Right renal pelvis (tissue), 4 donors: ENCODE measurements around the gene ITGAL. TPM values are rescaled to one million over a fixed set of nuclear protein-coding genes. Genes with fewer than 3 reads are reported as not detected.
"Not testable (repeated sequence)": the region's sequence is repeated elsewhere in the genome, so short reads cannot be mapped to it uniquely, and the experiment has no call there.

Experiments used
- DNase-seq, 4 donors: peaks; one replicate each; pipeline ENCODE4 v3.0.0-alpha.2; 2013; ENCODE audit warnings: low read depth in 4 of 4, low spot score in 3 of 4, missing footprints in 1 of 4
- polyA plus RNA-seq, 4 donors: library from polyadenylated mRNA; unstranded; fragments of 120-200 nt; gene quantifications; one replicate each; pipeline ENCODE4 v1.2.1, GENCODE V29; 2013; ENCODE audit not compliant: insufficient read length in 4 of 4

ITGAL gene
- polyA plus RNA-seq, 4 donors, result 1.7 to 3.4 (median 2.3) TPM

- no peak for DNase-seq
Observed at GRCh38 chr16:30490210-30490609, 17.7 kb downstream of the ITGAL start.

- DNase-seq, result no peak
Observed at GRCh38 chr16:30491229-30491628, 18.7 kb downstream of the ITGAL start.

GRCh38 chr16:30491744-30492308 is 19.3 kb downstream of the ITGAL start:
- no peak for DNase-seq

GRCh38 chr16:30493941-30494488 is 21.5 kb downstream of the ITGAL start:
- no peak for DNase-seq

GRCh38 chr16:30494709-30495108 is 22.2 kb downstream of the ITGAL start:
- DNase-seq, result no peak

- DNase-seq, result no peak
Observed at GRCh38 chr16:30499284-30499683, 26.7 kb downstream of the ITGAL start.

GRCh38 chr16:30503403-30504296 is 31.1 kb downstream of the ITGAL start:
- no peak for DNase-seq

- no peak for DNase-seq
Observed at GRCh38 chr16:30509081-30509765, 36.7 kb downstream of the ITGAL start.

GRCh38 chr16:30510376-30510938 is 37.9 kb downstream of the ITGAL start:
- DNase-seq, result no peak

- no peak for DNase-seq
Observed at GRCh38 chr16:30511509-30511908, 39.0 kb downstream of the ITGAL start.

- DNase-seq, result no peak
Observed at GRCh38 chr16:30515275-30515674, 42.7 kb downstream of the ITGAL start.

GRCh38 chr16:30518552-30518951 is 46.0 kb downstream of the ITGAL start:
- no peak for DNase-seq

- DNase-seq, result no peak
Observed at GRCh38 chr16:30519120-30520049, 46.8 kb downstream of the ITGAL start.

- no peak for DNase-seq
Observed at GRCh38 chr16:30521476-30521872, 48.9 kb downstream of the ITGAL start.

GRCh38 chr16:30521873-30522641 is 49.5 kb downstream of the ITGAL start:
- no peak for DNase-seq

GRCh38 chr16:30522702-30523463 is 50.3 kb downstream of the ITGAL start:
- not testable (repeated sequence) for DNase-seq

- DNase-seq, result no peak
Observed at GRCh38 chr16:30523768-30524574, 51.4 kb downstream of the ITGAL start.
